Endodermal cell (in vitro differentiated cells): ENCODE results near the gene RCN2. TPM values are rescaled to one million over a fixed set of nuclear protein-coding genes. Genes with fewer than 3 reads are reported as not detected.

ENCODE experiments used
- DNase-seq: peaks from one replicate; pipeline ENCODE4 v3.0.0-alpha.2; 2017
- H3K27ac ChIP-seq: 2 replicates; pipeline ENCODE4 v1.5.1; 2013; ENCODE audit warnings: mild to moderate bottlenecking, low read depth, low read length, moderate library complexity
- H3K27me3 ChIP-seq: 2 replicates; pipeline ENCODE4 v1.6.1; 2013; ENCODE audit warnings: mild to moderate bottlenecking, low read length, moderate library complexity; ENCODE audit not compliant: insufficient read depth, control insufficient read depth, poor library complexity, severe bottlenecking
- H3K36me3 ChIP-seq: 2 replicates; pipeline ENCODE4 v1.7.0; 2013; ENCODE audit warnings: mild to moderate bottlenecking, low read length, moderate library complexity; ENCODE audit not compliant: control insufficient read depth, insufficient read depth
- H3K4me1 ChIP-seq: one replicate; pipeline ENCODE4 v1.7.0; 2013; ENCODE audit warnings: low read length; ENCODE audit not compliant: control insufficient read depth, insufficient read depth
- H3K4me3 ChIP-seq: 2 replicates; pipeline ENCODE4 v1.5.1; 2013; ENCODE audit warnings: mild to moderate bottlenecking, low read length, moderate library complexity
- H3K9ac ChIP-seq: 2 replicates; pipeline ENCODE4 v1.6.1; 2013; ENCODE audit warnings: mild to moderate bottlenecking, low read length, moderate library complexity; ENCODE audit not compliant: poor library complexity, severe bottlenecking; ENCODE audit errors: extremely low read depth
- H3K9me3 ChIP-seq: 2 replicates; pipeline ENCODE4 v1.6.1; 2013; ENCODE audit warnings: mild to moderate bottlenecking, low read length, moderate library complexity; ENCODE audit not compliant: control insufficient read depth
- H3K27ac Mint-ChIP-seq: 2 replicates; pipeline ENCODE4 v1.8.0; 2020; ENCODE audit warnings: mixed read lengths
- H3K27me3 Mint-ChIP-seq: 2 replicates; pipeline ENCODE4 v1.8.0; 2021; ENCODE audit warnings: mild to moderate bottlenecking, mixed read lengths; ENCODE audit not compliant: insufficient read depth
- H3K36me3 Mint-ChIP-seq: 2 replicates; pipeline ENCODE4 v1.8.0; 2020; ENCODE audit warnings: low read depth, mixed read lengths
- H3K4me1 Mint-ChIP-seq: 2 replicates; pipeline ENCODE4 v1.8.0; 2020; ENCODE audit warnings: mixed read lengths
- H3K4me3 Mint-ChIP-seq: 2 replicates; pipeline ENCODE4 v1.8.0; 2020; ENCODE audit warnings: mild to moderate bottlenecking, moderate library complexity, mixed read lengths
- H3K9me3 Mint-ChIP-seq: 2 replicates; pipeline ENCODE4 v1.8.0; 2020; ENCODE audit warnings: mild to moderate bottlenecking, mixed read lengths
- WGBS, 2 experiments: methylation state at CpG; one replicate each; pipeline versions ENCODE4 v1.1.5 to v1.1.7; 2013; ENCODE audit warnings: missing lambda C conversion rate in 2 of 2, mixed read lengths in 1 of 2; ENCODE audit not compliant: insufficient coverage in 1 of 2, insufficient read length in 1 of 2; 5-methylcytosine and 5-hydroxymethylcytosine counted together
- total RNA-seq, 2 donors: library from RNA; stranded (reverse); fragmentation: NEBNext Ultra II Directional in 1 of 2; extraction: Animal tissue kit (Norgen Biotek cat#: 25700) in 1 of 2; gene quantifications; 2 replicates in 1 of 2; 3 replicates in 1 of 2; pipeline ENCODE4 v1.2.1, GENCODE V29; 2021
- TF ChIP-seq, protein P1 (sequence below): fragments of 200-600 bp; sonication (generic); conservative IDR thresholded peaks from 2 replicates; pipeline ENCODE4 v1.5.0; 2021; ENCODE audit warnings: antibody characterized with exemption, mild to moderate bottlenecking

The RCN2 gene
- total RNA-seq, 2 donors from 2014 or later, result 151 to 165 TPM

DNA sequence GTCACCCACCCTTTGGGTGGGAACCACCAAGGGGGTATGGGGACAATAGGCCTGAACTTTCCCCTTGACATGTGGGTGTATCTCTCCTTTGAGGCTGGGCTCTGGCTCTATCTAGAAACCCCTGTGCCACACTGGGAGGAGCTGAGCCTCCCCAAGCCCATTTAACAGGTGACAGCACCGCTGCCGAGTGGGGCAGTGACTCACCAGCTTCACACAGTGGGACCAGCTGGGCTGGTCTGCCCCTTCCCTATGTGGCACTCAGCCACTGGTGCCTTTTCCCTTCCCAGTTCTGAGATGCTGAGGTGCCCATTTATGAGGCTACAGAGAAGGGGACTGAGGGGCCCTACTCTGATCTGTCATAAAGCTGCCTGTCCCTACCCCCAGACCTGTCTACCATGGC, 68.4 kb downstream of the RCN2 start:
- WGBS, 2 experiments, result 86 to 94% methylated on average over 2 of the region's 2 CpGs
- no peak overlapping the region for H3K27ac Mint-ChIP-seq
- no peaks in the 10 kb centered on the region for H3K4me1 ChIP-seq
- H3K36me3 ChIP-seq, result no peaks in the 10 kb centered on the region
- H3K4me1 Mint-ChIP-seq, result no peaks in the 10 kb centered on the region
- H3K36me3 Mint-ChIP-seq, result no peaks in the 10 kb centered on the region
- no peak overlapping the region for H3K4me3 Mint-ChIP-seq
- H3K9me3 ChIP-seq, result no peaks in the 10 kb centered on the region
- no peak overlapping the region for H3K4me3 ChIP-seq
- H3K9me3 Mint-ChIP-seq, result no peaks in the 10 kb centered on the region
- peaks cover 2% of the 10 kb centered on the region for H3K27me3 Mint-ChIP-seq
- no peak overlapping the region for H3K27ac ChIP-seq
- no peak overlapping the region for H3K9ac ChIP-seq
- TF ChIP-seq, protein P1, sequence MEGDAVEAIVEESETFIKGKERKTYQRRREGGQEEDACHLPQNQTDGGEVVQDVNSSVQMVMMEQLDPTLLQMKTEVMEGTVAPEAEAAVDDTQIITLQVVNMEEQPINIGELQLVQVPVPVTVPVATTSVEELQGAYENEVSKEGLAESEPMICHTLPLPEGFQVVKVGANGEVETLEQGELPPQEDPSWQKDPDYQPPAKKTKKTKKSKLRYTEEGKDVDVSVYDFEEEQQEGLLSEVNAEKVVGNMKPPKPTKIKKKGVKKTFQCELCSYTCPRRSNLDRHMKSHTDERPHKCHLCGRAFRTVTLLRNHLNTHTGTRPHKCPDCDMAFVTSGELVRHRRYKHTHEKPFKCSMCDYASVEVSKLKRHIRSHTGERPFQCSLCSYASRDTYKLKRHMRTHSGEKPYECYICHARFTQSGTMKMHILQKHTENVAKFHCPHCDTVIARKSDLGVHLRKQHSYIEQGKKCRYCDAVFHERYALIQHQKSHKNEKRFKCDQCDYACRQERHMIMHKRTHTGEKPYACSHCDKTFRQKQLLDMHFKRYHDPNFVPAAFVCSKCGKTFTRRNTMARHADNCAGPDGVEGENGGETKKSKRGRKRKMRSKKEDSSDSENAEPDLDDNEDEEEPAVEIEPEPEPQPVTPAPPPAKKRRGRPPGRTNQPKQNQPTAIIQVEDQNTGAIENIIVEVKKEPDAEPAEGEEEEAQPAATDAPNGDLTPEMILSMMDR, result no peak
- no peak for DNase-seq
- no peaks in the 10 kb centered on the region for H3K27me3 ChIP-seq

DNA sequence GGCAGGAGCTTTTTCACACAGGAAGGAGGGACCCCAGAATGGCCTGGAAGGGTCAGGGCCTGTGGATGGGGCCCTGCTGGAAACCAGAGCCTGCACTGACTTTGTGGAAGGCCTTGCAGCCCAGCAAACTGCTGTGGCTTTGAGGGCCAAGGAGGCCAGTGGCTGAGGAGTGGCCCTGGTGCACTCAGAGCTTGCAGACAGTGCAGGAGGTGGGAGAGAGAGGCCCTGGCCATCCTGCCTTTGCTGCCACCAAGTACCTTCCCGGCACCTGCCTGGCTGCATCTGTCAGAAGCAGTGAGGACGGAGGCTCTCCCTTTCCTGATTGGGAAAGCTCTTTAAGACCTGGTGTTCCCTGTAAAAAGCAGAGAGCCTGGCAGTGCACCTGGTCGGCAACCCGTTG, 69.8 kb downstream of the RCN2 start:
- Mint-ChIP-seq H3K27me3 (peaks cover 2% of the 10 kb centered on the region), H3K36me3 (no peaks in the 10 kb centered on the region), H3K4me1 (no peaks in the 10 kb centered on the region), H3K4me3 (no peak overlapping the region), H3K9me3 (no peaks in the 10 kb centered on the region), H3K27ac (no peak overlapping the region)
- TF ChIP-seq, protein P1, result no peak
- no peak overlapping the region for H3K27ac ChIP-seq
- no peak overlapping the region for H3K9ac ChIP-seq
- no peaks in the 10 kb centered on the region for H3K9me3 ChIP-seq
- no peaks in the 10 kb centered on the region for H3K4me1 ChIP-seq
- H3K4me3 ChIP-seq, result no peak overlapping the region
- no peak for DNase-seq
- 86 to 94% methylated on average over 4 of the region's 4 CpGs for WGBS, 2 experiments
- H3K36me3 ChIP-seq, result no peaks in the 10 kb centered on the region
- no peaks in the 10 kb centered on the region for H3K27me3 ChIP-seq

DNA sequence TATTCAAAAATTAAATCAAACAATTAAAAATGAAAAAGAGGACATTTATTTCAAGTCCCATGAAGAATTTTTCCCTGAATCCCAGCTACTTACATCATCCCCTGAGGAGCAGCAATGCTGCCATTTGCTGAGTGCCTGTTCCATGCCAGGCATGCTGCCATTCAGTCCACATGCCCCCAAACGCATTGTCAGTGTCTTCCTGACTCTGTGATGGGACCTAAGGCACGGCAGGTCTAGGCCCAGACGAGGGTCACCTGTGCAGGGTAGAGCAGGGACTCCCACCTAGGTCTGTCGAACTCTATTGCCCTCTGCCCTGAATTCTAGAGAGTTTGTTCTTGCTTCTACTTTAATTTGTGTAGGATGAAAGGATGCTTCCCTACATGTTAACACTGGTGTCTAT, 70.4 kb downstream of the RCN2 start:
- TF ChIP-seq, protein P1, result no peak
- Mint-ChIP-seq H3K4me3 (no peak overlapping the region), H3K27ac (peak overlapping the region; percentile 49), H3K4me1 (no peaks in the 10 kb centered on the region), H3K27me3 (peaks cover 2% of the 10 kb centered on the region), H3K9me3 (no peaks in the 10 kb centered on the region), H3K36me3 (no peaks in the 10 kb centered on the region)
- no peaks in the 10 kb centered on the region for H3K36me3 ChIP-seq
- H3K9me3 ChIP-seq, result no peaks in the 10 kb centered on the region
- no peak overlapping the region for H3K9ac ChIP-seq
- H3K27me3 ChIP-seq, result no peaks in the 10 kb centered on the region
- H3K4me1 ChIP-seq, result no peaks in the 10 kb centered on the region
- H3K4me3 ChIP-seq, result no peak overlapping the region
- 84 to 87% methylated on average over 3 to 4 of the region's 4 CpGs for WGBS, 2 experiments
- no peak overlapping the region for H3K27ac ChIP-seq
- no peak for DNase-seq
